SIG-M5 treated with dmso at 0.1 percent for 504 hours (cell line): ENCODE measurements around the gene PPP2R3A.

Experiments used
- DNase-seq: peaks from one replicate; lab custom pipeline; 2025; ENCODE audit not compliant: unreplicated experiment; lab: John Stamatoyannopoulos, UW

The PPP2R3A gene

DNA sequence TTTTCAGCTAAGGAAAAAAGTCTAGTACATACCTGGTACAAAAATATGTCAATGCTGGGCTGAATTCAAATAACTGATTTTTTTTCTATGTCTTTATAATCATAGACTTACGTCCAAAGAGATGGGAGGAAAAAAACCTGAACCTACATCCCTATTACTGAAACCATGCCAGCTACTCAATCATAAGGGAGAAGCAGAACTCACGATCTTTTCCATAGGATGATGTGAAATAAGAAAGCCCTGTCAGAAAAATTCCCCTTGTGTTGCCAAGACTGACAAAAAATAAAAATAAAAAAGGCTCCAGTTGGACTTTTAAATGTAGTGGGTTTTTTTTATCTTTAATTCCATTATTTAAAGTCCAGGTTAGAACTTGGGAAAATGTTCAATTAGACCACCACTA lies 227.3 kb downstream of the PPP2R3A start:
- no peak for DNase-seq

DNA sequence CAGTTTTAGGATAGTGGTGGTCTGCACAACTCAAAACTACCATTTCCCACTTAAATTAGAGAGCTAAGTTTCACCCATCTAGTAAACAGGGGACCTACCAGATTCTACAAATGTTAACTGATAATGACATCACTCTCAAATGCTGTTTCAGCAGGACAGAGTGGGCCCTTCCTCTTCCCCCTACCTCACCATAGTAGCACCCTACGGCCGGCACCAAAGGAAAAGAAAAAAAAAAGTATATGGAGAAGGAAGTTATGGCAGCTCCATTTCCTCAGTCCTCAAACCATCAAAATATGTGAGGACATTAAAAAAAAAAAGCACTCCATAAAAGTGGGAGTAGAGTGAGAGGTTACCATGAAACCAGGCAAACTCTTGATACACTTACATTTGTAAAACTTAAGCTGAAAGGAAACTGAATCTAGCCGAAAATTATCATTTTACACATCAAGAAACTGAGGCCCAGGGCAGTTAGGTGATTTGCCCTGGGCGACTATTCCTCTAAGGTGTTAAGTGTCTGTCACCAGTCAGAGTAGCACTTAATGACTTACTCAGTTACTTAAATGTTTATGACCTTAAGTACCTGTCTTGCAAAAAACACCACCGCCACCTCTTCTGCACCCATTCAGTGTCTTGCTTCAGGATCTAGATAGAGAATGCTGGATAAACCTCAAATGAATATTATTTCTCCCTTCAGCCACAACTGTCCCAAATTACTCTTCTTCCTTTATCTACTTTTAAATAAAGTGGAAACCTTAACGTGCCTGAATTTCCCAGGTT lies 227.9 kb downstream of the PPP2R3A start:
- DNase-seq = peak; percentile 57

DNA sequence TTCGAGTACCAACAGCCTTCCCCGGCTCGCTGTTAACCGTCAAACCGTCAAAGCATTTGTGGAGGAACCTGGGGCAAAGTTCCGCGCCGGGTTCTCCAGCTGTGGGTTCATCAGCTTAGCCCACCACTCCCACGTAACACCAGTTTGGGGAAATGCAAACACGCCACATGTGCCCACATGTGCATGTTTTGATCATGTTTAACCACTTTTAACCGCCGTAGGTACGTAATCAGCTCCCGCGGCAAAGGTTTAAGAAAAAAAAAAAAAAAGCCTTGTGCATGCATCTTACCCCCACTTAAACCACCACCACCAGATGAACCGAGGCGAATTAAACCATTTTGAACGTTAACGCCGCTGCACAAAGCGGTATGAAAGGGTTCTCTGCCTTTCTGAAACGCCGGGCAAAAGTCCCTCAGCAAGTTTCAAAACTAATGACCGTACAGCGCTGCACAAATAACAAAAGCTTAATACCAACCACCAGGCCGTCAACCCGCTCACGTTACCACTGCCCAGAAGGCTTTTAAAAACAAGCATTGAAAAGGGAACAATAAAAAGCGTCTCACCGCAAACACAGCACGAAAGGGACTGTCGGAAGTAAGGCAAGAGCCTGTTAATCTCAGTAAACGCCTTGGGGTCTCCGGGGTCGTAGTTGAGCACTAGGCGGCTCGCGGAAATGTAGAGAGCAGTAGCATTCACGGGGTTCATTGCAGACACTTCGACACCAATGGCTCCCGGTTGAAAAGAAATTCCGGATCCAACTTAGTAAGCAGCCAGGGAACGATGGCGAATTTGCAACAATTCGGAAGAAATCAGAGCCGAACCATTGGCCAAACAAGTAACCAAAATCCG lies 229.1 kb downstream of the PPP2R3A start:
- peak; percentile 71 for DNase-seq

DNA sequence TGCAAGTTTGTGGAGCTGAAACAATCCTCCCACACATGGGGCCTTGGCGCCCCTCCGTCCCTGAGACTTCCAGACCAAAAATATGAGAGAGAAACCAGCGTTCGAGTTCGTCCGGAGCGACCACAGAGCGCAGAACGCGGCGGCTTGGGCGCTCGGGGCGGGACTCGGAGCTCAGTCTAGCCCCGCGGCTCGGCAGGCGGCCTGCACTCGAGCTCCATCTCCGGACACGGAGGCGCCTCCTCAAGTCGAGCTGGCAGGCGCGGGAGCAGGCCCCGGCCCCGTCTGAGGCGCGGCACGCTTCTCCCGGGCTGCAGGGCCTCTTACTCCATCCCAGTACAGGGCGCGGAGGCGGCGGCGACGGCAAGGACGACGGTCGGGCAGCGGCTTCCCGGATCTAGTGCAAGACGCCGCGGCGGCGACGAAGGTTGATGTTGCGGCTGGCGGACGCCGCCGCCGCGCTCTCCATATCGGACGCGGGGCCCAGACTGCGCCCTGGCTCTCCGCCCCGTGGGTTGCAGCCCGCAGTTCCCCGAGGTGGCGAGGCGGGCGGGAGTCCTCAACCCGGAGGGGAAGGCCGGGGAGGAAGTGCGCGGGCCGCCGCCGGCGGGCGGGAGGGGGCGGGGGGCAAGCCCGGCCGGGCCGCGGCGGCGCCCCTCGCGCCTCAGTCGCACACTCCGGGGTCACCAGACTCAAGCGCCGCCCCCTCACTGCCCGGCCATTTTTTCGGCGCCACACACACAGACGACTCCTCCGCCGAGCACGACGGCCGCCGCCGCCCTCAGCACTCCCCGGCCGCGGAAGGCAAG lies 229.9 kb downstream of the PPP2R3A start:
- DNase-seq = peak; percentile 72

DNA sequence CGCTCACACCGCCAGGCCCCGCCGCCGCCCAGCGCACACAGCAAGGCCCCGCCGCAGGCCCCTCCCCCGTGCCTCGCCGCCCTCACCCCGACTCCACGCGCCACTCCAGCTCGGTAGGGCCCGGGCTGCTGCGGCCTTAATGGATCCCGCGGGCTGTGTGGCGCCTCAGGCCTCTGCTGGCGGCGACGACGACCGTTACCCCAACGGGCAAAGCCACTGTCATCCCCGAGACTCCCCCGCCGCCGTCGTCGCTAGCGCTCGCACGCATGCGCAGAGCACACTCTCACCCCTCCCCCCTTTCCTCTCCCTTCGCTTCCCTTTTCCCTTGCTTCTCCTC lies 230.5 kb downstream of the PPP2R3A start, which contains the start of gene MSL2:
Gene MSL2 (minus strand): TSS at position 272 of the 337 bp plus-strand sequence. CDS start 1,222 bp downstream, outside the sequence.
- DNase-seq = no peak

DNA sequence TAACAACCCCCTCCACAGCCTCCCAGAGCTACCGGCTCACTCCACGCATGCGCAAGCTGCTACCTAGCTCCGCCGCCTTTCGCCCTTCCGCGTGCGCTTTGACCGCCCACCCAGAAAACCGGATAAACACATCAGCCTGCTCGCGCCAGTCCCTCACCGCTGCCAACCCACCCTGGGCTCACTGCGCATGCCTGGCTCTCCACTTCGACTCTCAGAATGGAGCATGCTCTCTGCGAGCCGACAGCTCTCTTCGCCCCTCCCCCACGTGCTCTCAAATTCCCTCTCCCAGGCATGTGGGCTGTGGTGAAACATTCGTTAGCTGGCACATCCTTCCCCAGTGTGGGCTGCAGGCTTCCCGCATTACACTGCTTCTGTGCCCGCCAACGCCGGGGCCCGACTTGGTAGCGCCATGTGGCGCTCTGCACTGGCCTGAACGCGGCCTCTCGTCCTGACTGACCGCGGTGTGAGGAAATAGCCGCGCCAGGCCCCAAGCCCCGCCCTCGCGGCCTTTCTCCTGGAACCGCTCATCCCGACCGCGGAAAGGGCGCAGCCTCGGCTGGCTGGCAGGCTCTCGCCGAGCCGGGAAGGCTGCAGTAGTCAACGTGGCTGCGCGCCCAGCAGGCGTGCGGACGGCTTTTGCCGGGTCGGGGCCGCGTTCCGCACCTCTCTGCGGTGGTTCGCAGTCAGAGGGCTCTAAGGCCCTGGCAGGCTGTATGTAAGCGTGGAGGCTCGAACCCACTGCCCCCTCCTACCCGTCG lies 231.1 kb downstream of the PPP2R3A start:
- peak; percentile 99 for DNase-seq

DNA sequence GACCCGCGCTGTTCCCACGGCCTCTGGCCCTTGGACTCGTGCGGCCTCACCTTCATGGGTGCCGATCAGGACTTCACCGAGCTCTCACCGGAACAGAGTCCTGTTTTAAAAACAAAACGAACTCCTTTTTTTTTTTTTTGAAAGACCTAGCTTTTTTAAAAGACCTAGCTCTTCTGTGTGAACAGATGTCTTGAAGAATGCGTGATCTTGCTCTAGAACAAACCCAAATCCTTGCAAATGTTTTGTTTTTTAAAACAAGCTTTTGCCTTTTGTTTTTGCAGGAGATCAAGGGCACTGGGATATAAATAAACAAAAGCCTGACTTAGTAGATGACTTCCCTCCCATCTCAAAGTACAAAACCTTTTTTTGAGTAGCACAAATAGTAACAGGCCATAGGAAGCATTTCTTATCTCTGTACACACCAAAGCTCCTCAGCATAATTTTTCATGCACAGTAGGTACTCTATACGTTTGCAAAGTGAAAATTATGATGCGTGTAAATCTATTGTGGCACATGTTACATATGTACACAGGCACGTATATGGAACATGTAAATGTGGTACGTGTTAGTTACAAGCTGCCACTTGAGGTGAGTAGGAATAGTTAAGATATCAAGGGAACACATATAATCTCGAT lies 231.7 kb downstream of the PPP2R3A start:
- peak; percentile 34 for DNase-seq
